ENCODE measurements around the gene PHF20. TPM values are rescaled to one million over a fixed set of nuclear protein-coding genes. Genes with fewer than 3 reads are reported as not detected.
"Not testable (repeated sequence)": the region's sequence is repeated elsewhere in the genome, so short reads cannot be mapped to it uniquely, and the experiment has no call there.

Gene PHF20
- total and polyA plus RNA-seq, 2 experiments from 2014 or later: 23.3 to 35.4 TPM

DNA sequence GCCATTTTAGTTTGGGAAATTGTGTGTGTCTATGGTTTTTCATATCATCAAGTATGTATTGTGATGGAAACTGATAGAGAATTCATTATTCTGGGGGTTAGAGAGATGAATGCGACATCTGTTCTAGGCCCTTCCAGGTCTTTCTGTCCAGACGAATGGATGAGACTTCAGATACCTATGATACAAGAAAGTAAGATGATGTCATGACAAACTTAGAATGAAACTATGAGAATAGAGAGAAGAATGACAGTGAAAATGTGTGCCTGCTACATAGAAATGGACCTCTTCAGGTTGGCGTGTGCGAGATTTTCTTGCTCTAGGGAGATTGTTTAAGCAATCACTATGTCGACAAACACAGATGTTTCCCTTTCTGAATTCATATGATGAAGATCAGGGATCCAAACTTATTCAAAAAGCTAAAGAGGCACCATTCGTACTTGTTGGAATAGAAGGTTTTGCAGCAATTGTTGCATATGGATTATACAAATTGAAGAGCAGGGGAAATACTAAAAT, 106.4 kb downstream of the PHF20 start:
- Histone ChIP-seq H2AFZ (no peak overlapping the region), H3K79me2 (ENCODE audit: insufficient read depth) (peaks cover 52% of the 10 kb centered on the region), H3F3A (ENCODE audit: insufficient read depth) (peaks cover 38% of the 10 kb centered on the region), H3K9ac (no peak overlapping the region), H4K20me1 (ENCODE audit: insufficient read depth) (no peaks in the 10 kb centered on the region), H3K9me2 (ENCODE audit: insufficient read depth) (no peaks in the 10 kb centered on the region), H3K9me3 (ENCODE audit: low read depth) (no peaks in the 10 kb centered on the region), H3K4me3 (no peak overlapping the region), H3K4me2 (ENCODE audit: unreplicated experiment) (no peak overlapping the region), H3K27me3 (replicated peaks; ENCODE audit: insufficient read depth) (no peaks in the 10 kb centered on the region), H3K36me3 (ENCODE audit: low read depth) (no peaks in the 10 kb centered on the region), H3K27ac (no peak overlapping the region), H3K4me1 (ENCODE audit: insufficient read depth) (peaks cover 42% of the 10 kb centered on the region)
- no peak for DNase-seq
- TF ChIP-seq EZH2phosphoT487 (IDR thresholded peaks at IDR 0.05; ENCODE audit: insufficient read depth, low read depth): no peak
- no peak for TF ChIP-seq EZH2 (IDR thresholded peaks at IDR 0.05; ENCODE audit: insufficient read depth, poor library complexity, severe bottlenecking)
- in situ Hi-C loops (cut with MboI): no loop called here
- WGBS, 2 experiments (ENCODE audit: low coverage in 1 of 2, low lambda C conversion rate in 2 of 2, missing lambda C conversion rate in 2 of 2): 96 to 100% methylated on average over 6 of the region's 6 CpGs

DNA sequence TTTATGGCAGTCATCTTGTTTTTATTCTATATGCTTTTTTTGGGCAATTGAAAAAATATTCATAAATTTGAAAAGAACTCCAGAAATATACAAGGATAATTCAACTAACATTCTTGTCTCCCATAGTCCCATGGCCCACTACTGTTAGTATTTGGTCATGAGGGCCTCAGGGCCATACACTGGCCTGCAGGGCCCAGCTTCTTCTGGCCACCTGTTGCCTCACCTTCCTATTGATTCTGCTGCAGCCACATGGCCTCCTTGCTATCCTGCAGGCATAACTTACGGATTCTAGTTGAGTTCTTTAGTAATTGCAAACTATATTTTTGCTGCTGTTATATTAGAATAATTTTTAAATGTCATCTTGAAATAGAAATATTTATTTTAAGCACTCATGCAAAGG, 109.9 kb downstream of the PHF20 start:
- peaks cover 39% of the 10 kb centered on the region for H3K4me1 ChIP-seq (ENCODE audit: insufficient read depth)
- H4K20me1 ChIP-seq (ENCODE audit: insufficient read depth): no peaks in the 10 kb centered on the region
- H3K36me3 ChIP-seq (ENCODE audit: low read depth): no peaks in the 10 kb centered on the region
- H3K9me2 ChIP-seq (ENCODE audit: insufficient read depth): no peaks in the 10 kb centered on the region
- in situ Hi-C loops (cut with MboI): no loop called here
- H3K27ac ChIP-seq: peak overlapping the region; percentile 100
- DNase-seq: no peak
- peaks cover 44% of the 10 kb centered on the region for H3F3A ChIP-seq (ENCODE audit: insufficient read depth)
- peaks cover 42% of the 10 kb centered on the region for H3K79me2 ChIP-seq (ENCODE audit: insufficient read depth)
- H3K9me3 ChIP-seq (ENCODE audit: low read depth): no peaks in the 10 kb centered on the region
- WGBS, 2 experiments (ENCODE audit: low coverage in 1 of 2, low lambda C conversion rate in 2 of 2, missing lambda C conversion rate in 2 of 2): 97 to 100% methylated on average over 1 of the region's 1 CpG
- H3K4me3 ChIP-seq: no peak overlapping the region
- no peak for TF ChIP-seq EZH2phosphoT487 (IDR thresholded peaks at IDR 0.05; ENCODE audit: insufficient read depth, low read depth)
- TF ChIP-seq EZH2 (IDR thresholded peaks at IDR 0.05; ENCODE audit: insufficient read depth, poor library complexity, severe bottlenecking): no peak
- peak overlapping the region; percentile 91 for H3K9ac ChIP-seq
- H3K27me3 ChIP-seq (replicated peaks; ENCODE audit: insufficient read depth): no peaks in the 10 kb centered on the region
- peak overlapping the region; percentile 81 for H3K4me2 ChIP-seq (ENCODE audit: unreplicated experiment)
- H2AFZ ChIP-seq: no peak overlapping the region

- peak overlapping the region; percentile 100 for H3K27ac ChIP-seq
- in situ Hi-C loops (cut with MboI); H3K4me3 ChIP-seq; H3K9me3 ChIP-seq (ENCODE audit: low read depth); H3K9me2 ChIP-seq (ENCODE audit: insufficient read depth); H4K20me1 ChIP-seq (ENCODE audit: insufficient read depth); H3K27me3 ChIP-seq (replicated peaks; ENCODE audit: insufficient read depth); H2AFZ ChIP-seq; H3K36me3 ChIP-seq (ENCODE audit: low read depth): not testable (repeated sequence)
- peaks cover 42% of the 10 kb centered on the region for H3K79me2 ChIP-seq (ENCODE audit: insufficient read depth)
- H3F3A ChIP-seq (ENCODE audit: insufficient read depth): peaks cover 44% of the 10 kb centered on the region
- peak; percentile 61 for DNase-seq
- H3K4me1 ChIP-seq (ENCODE audit: insufficient read depth): peaks cover 39% of the 10 kb centered on the region
- 83 to 93% methylated on average over 8 to 9 of the region's 9 CpGs for WGBS, 2 experiments (ENCODE audit: low coverage in 1 of 2, low lambda C conversion rate in 2 of 2, missing lambda C conversion rate in 2 of 2)
- peak overlapping the region; percentile 81 for H3K4me2 ChIP-seq (ENCODE audit: unreplicated experiment)
- H3K9ac ChIP-seq: peak overlapping the region; percentile 91
Observed at GRCh38 chr20:35882427-35883161, 110.8 kb downstream of the PHF20 start.

DNA sequence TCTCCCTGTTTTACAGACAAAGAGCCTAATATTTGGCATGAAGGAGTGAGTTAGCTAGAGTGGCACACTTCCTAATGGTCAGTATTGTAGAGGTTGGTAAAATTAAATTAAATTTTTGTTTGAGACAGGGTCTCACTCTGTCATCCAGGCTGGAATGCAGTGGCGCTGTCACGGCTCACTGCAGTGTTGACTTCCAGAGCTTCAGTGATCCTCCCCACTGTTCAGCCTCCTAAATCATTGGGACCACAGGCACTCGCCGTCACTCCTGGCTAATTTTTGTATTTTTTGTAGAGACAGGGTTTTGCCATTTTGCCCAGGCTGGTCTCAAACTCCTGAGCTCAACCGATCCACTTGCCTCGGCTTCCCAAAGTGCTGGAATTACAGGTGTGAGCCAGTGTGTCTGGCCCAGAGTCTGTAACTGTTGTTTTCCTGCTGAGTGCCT, 111.5 kb downstream of the PHF20 start:
- H3K36me3 ChIP-seq (ENCODE audit: low read depth): no peaks in the 10 kb centered on the region
- H3K79me2 ChIP-seq (ENCODE audit: insufficient read depth): peaks cover 43% of the 10 kb centered on the region
- peaks cover 44% of the 10 kb centered on the region for H3K4me1 ChIP-seq (ENCODE audit: insufficient read depth)
- H3K4me2 ChIP-seq (ENCODE audit: unreplicated experiment): peak overlapping the region; percentile 81
- peak overlapping the region; percentile 100 for H3K27ac ChIP-seq
- 39 to 51% methylated on average over 6 of the region's 6 CpGs for WGBS, 2 experiments (ENCODE audit: low coverage in 1 of 2, low lambda C conversion rate in 2 of 2, missing lambda C conversion rate in 2 of 2)
- peak overlapping the region; percentile 91 for H3K9ac ChIP-seq
- no peaks in the 10 kb centered on the region for H3K9me3 ChIP-seq (ENCODE audit: low read depth)
- peak; percentile 27 for DNase-seq
- peak overlapping the region; percentile 57 for H3K4me3 ChIP-seq
- no peak overlapping the region for H2AFZ ChIP-seq
- no peaks in the 10 kb centered on the region for H3K27me3 ChIP-seq (replicated peaks; ENCODE audit: insufficient read depth)
- H3K9me2 ChIP-seq (ENCODE audit: insufficient read depth): no peaks in the 10 kb centered on the region
- H3F3A ChIP-seq (ENCODE audit: insufficient read depth): peaks cover 44% of the 10 kb centered on the region
- H4K20me1 ChIP-seq (ENCODE audit: insufficient read depth): no peaks in the 10 kb centered on the region
- in situ Hi-C loops (cut with MboI): no loop called here
- no peak for TF ChIP-seq EZH2 (IDR thresholded peaks at IDR 0.05; ENCODE audit: insufficient read depth, poor library complexity, severe bottlenecking)
- no peak for TF ChIP-seq EZH2phosphoT487 (IDR thresholded peaks at IDR 0.05; ENCODE audit: insufficient read depth, low read depth)
